GM18519 (cell line): ENCODE measurements around the gene SERINC5.
"Not testable (repeated sequence)": the region's sequence is repeated elsewhere in the genome, so short reads cannot be mapped to it uniquely, and the experiment has no call there.

ENCODE experiments used
- ATAC-seq: cut with Tn5 transposase; IDR thresholded peaks from one replicate; pipeline ENCODE4 v1.9.1; 2021; ENCODE audit warnings: mild to moderate bottlenecking, moderate library complexity; ENCODE audit not compliant: unreplicated experiment, low FRiP score

The SERINC5 gene

GRCh38 chr5:80204808-80205614 is 50.8 kb downstream of the SERINC5 start:
- ATAC-seq = no peak

- ATAC-seq = not testable (repeated sequence)
Measured at GRCh38 chr5:80201763-80202162, 54.1 kb downstream of the SERINC5 start.

- ATAC-seq = no peak
Measured at GRCh38 chr5:80198920-80199319, 56.9 kb downstream of the SERINC5 start.

- no peak for ATAC-seq
Measured at GRCh38 chr5:80198399-80198798, 57.4 kb downstream of the SERINC5 start.

- no peak for ATAC-seq
Measured at GRCh38 chr5:80195837-80196400, 59.9 kb downstream of the SERINC5 start.

GRCh38 chr5:80194468-80194867 is 61.4 kb downstream of the SERINC5 start:
- no peak for ATAC-seq

GRCh38 chr5:80193401-80193800 is 62.4 kb downstream of the SERINC5 start:
- ATAC-seq = no peak

GRCh38 chr5:80192507-80193241 is 63.2 kb downstream of the SERINC5 start:
- no peak for ATAC-seq

- ATAC-seq = no peak
Measured at GRCh38 chr5:80191991-80192398, 63.9 kb downstream of the SERINC5 start.

GRCh38 chr5:80191397-80191796 is 64.5 kb downstream of the SERINC5 start:
- ATAC-seq = no peak

- ATAC-seq = no peak
Measured at GRCh38 chr5:80190960-80191359, 64.9 kb downstream of the SERINC5 start.

GRCh38 chr5:80189701-80190100 is 66.1 kb downstream of the SERINC5 start:
- no peak for ATAC-seq

- no peak for ATAC-seq
Measured at GRCh38 chr5:80189201-80189600, 66.6 kb downstream of the SERINC5 start.

- no peak for ATAC-seq
Measured at GRCh38 chr5:80187421-80188090, 68.3 kb downstream of the SERINC5 start.

GRCh38 chr5:80185535-80185934 is 70.3 kb downstream of the SERINC5 start:
- not testable (repeated sequence) for ATAC-seq

- no peak for ATAC-seq
Measured at GRCh38 chr5:80185095-80185494, 70.8 kb downstream of the SERINC5 start.

GRCh38 chr5:80184235-80185023 is 71.4 kb downstream of the SERINC5 start:
- ATAC-seq = no peak

- ATAC-seq = not testable (repeated sequence)
Measured at GRCh38 chr5:80183728-80184234, 72.1 kb downstream of the SERINC5 start.

- no peak for ATAC-seq
Measured at GRCh38 chr5:80182809-80183580, 72.9 kb downstream of the SERINC5 start.
